Measurements from ENCODE around the gene MS4A8. TPM values are rescaled to one million over a fixed set of nuclear protein-coding genes. Genes with fewer than 3 reads are reported as not detected.

Gene MS4A8
- total and polyA plus RNA-seq, 12 donors = 0.27 to 2.0 (median 0.67) TPM; not detected in 7

DNA sequence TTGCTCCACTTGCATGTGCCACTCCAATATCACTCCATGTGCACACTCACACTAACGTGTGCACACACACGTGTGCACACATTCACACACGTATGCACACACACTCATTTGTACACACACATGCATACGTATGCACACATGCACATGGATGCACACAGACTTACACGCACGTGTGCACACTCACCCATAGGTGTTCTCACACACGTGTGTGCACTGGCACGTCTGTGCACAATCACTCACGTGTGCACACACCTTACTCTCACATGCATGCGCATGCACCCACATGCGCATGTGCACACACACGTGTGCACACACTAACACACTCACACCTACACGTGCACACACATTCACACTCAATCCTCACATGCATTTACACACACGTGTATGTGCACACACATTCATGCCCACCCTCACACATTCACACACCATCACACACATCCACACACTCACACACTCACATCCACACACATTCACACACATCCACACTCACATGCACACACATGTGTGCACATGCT, 48.0 kb downstream of the MS4A8 start:
- no peaks in the 10 kb centered on the region for H3K4me1 ChIP-seq (replicated peaks in 1 of 2)
- no peaks in the 10 kb centered on the region for H3K36me3 ChIP-seq (replicated peaks in 1 of 2)
- no peaks in the 10 kb centered on the region for H3K9me3 ChIP-seq (replicated peaks in 1 of 3)
- TF ChIP-seq, protein P1, sequence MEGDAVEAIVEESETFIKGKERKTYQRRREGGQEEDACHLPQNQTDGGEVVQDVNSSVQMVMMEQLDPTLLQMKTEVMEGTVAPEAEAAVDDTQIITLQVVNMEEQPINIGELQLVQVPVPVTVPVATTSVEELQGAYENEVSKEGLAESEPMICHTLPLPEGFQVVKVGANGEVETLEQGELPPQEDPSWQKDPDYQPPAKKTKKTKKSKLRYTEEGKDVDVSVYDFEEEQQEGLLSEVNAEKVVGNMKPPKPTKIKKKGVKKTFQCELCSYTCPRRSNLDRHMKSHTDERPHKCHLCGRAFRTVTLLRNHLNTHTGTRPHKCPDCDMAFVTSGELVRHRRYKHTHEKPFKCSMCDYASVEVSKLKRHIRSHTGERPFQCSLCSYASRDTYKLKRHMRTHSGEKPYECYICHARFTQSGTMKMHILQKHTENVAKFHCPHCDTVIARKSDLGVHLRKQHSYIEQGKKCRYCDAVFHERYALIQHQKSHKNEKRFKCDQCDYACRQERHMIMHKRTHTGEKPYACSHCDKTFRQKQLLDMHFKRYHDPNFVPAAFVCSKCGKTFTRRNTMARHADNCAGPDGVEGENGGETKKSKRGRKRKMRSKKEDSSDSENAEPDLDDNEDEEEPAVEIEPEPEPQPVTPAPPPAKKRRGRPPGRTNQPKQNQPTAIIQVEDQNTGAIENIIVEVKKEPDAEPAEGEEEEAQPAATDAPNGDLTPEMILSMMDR (IDR thresholded peaks at IDR 0.05) = no peak
- no peak for TF ChIP-seq POLR2A (IDR thresholded peaks at IDR 0.05)
- WGBS, 4 donors = 85 to 94% (median 90%) methylated on average over 14 of the region's 14 CpGs
- intact Hi-C loops (cut with DNase I) = no loop called here
- H3K27ac ChIP-seq = no peak overlapping the region
- H3K4me3 ChIP-seq = no peak overlapping the region
- DNase-seq = no peak
- no peaks in the 10 kb centered on the region for H3K27me3 ChIP-seq

DNA sequence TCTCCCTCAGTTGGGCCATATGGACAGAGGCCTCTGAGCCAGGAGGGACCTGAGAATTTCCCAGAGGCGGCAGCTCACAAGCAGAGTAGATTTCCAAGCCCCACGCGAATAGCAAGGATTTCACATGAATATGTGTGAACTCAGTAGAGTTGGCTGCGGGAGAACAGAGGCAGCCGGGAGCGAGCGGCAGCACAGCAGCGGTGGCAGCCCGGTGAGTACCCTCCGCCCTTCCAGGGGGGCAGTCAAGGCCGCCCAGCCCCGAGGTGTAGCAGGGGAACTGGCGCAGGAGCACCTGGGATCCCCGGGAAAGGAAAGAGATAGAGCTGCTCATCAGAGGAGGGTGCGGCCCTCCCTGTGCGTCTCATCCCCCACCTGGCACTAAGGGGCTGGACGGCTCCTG, 48.8 kb downstream of the MS4A8 start:
- Histone ChIP-seq H3K36me3 (replicated peaks in 1 of 2) (no peaks in the 10 kb centered on the region), H3K4me3 (no peak overlapping the region), H3K4me1 (replicated peaks in 1 of 2) (no peaks in the 10 kb centered on the region), H3K9me3 (replicated peaks in 1 of 3) (no peaks in the 10 kb centered on the region), H3K27me3 (no peaks in the 10 kb centered on the region), H3K27ac (no peak overlapping the region)
- intact Hi-C loops (cut with DNase I) = no loop called here
- 86 to 94% (median 92%) methylated on average over 7 to 17 of the region's 17 CpGs for WGBS, 4 donors
- TF ChIP-seq, protein P1 (IDR thresholded peaks at IDR 0.05) = no peak
- TF ChIP-seq POLR2A (IDR thresholded peaks at IDR 0.05) = no peak
- DNase-seq = no peak

DNA sequence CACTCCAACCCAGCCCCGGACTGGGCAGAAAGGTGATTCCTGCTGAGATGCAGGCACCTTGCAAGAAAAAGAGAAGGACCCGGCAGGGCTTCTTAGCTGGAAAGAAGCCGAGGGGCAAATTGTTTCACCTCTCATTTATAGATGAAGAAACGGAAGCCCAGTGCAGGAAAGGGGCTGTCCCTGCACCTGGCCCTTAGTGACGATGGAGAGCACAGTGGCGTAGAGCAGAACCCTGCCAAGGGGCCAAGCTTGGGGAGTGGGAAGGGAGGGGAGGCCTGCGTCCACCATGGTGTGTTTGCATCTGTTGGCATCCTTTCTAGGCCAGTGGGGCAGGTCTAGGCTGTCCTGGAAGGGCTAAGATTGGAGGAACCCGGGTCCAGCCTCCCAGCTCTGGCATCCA, 49.4 kb downstream of the MS4A8 start:
- TF ChIP-seq POLR2A (IDR thresholded peaks at IDR 0.05) = no peak
- TF ChIP-seq, protein P1 (IDR thresholded peaks at IDR 0.05) = no peak
- no peak for DNase-seq

DNA sequence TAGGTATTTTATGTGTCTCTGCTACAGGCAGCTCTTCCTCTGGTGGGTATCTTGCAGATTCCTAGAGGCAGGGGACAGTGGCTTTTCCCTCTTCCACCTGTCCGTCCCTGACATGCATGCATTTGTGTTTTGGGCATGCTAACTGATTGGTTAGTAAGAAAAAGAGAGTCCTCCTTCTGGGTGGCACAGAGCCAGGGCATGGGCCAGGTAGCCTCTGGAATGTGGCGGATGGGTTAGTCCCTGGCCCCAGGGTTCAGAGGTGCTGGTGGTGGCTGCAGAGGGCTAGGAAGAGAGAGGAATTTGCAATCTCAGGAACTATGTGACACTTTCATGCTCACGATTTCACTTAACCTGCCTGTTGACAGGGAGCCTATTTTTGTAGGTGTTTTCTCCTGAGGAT, 51.5 kb downstream of the MS4A8 start:
- WGBS, 4 donors = 65 to 68% (median 67%) methylated on average over 3 of the region's 3 CpGs
- Histone ChIP-seq H3K4me3 (no peak overlapping the region), H3K27ac (no peak overlapping the region), H3K27me3 (no peaks in the 10 kb centered on the region), H3K9me3 (replicated peaks in 1 of 3) (no peaks in the 10 kb centered on the region), H3K4me1 (replicated peaks in 1 of 2) (no peaks in the 10 kb centered on the region), H3K36me3 (replicated peaks in 1 of 2) (no peaks in the 10 kb centered on the region)
- no peak for TF ChIP-seq POLR2A (IDR thresholded peaks at IDR 0.05)
- TF ChIP-seq, protein P1 (IDR thresholded peaks at IDR 0.05) = no peak
- intact Hi-C loops (cut with DNase I) = no loop called here
- no peak for DNase-seq

More for the DNA sequence above, 49.4 kb downstream of the MS4A8 start:
- Histone ChIP-seq H3K4me1 (replicated peaks in 1 of 2) (no peaks in the 10 kb centered on the region), H3K27ac (no peak overlapping the region), H3K36me3 (replicated peaks in 1 of 2) (no peaks in the 10 kb centered on the region), H3K27me3 (no peaks in the 10 kb centered on the region), H3K9me3 (replicated peaks in 1 of 3) (no peaks in the 10 kb centered on the region), H3K4me3 (no peak overlapping the region)
- intact Hi-C loops (cut with DNase I) = no loop called here
- 73 to 86% (median 76%) methylated on average over 7 to 8 of the region's 8 CpGs for WGBS, 4 donors
